Pancreas (tissue), 10 donors: ENCODE measurements around the gene CD63. TPM values are rescaled to one million over a fixed set of nuclear protein-coding genes. Genes with fewer than 3 reads are reported as not detected.

Experiments used
- ATAC-seq, 4 donors: fragments of 200-7000 bp; cut with Tn5 transposase; one replicate each; pipeline versions ENCODE4 v1.8.0 to v1.9.1; 2020; ENCODE audit warnings: mild to moderate bottlenecking in 4 of 4, moderate library complexity in 4 of 4
- DNase-seq, 6 donors: peaks; one replicate each; pipeline ENCODE4 v3.0.0-alpha.2; 2020
- FAIRE-seq: peaks from 2 replicates; lab custom pipeline; 2012; peaks lifted over from hg19 to GRCh38; lab: Jason Lieb, UNC
- H3K27ac ChIP-seq, 4 donors: fragments of 200-600 bp; sonication (generic); 1 replicate in 3 of 4; 2 replicates in 1 of 4; pipeline versions ENCODE4 v1.5.0 to v1.8.0; 2020
- H3K27me3 ChIP-seq, 4 donors: fragments of 200-600 bp; one replicate each; pipeline ENCODE4 v1.8.0; 2021
- H3K36me3 ChIP-seq, 3 donors: fragments of 200-600 bp; sonication (generic) in 1 of 3; one replicate each; pipeline versions ENCODE4 v1.5.0 to v1.8.0; 2020 to 2021
- H3K4me1 ChIP-seq, 3 donors: fragments of 200-600 bp; one replicate each; pipeline ENCODE4 v1.8.0; 2021
- H3K4me3 ChIP-seq, 4 donors: fragments of 200-600 bp; sonication (generic) in 2 of 4; one replicate each; pipeline versions ENCODE4 v1.5.0 to v1.8.0; 2020 to 2021
- H3K9me3 ChIP-seq, 4 donors: fragments of 200-600 bp; one replicate each; pipeline ENCODE4 v1.8.0; 2021
- CTCF ChIP-seq, 4 donors: fragments of 200-600 bp; sonication (generic) in 3 of 4; IDR thresholded peaks; one replicate each; pipeline versions ENCODE4 v1.5.0 to v1.8.0; 2021; ENCODE audit warnings: antibody characterized with exemption in 4 of 4
- WGBS, 2 donors: extraction: QIAGEN DNeasy Blood & Tissue Kit; methylation state at CpG; one replicate each; pipeline ENCODE4 v1.1.7; 2013; 5-methylcytosine and 5-hydroxymethylcytosine counted together
- intact Hi-C, 3 donors: fragments of 100-400 bp; cut with DNase I; formaldehyde crosslinking; loops; one replicate each; pipeline versions ENCODE4 v1.11.1 to v1.14.2; 2022
- polyA plus RNA-seq, 2 donors: library from polyadenylated mRNA; stranded (reverse); fragments of 200-250 nt; gene quantifications; one replicate each; pipeline ENCODE4 v1.2.3, GENCODE V29; 2013
- total RNA-seq, 6 donors: library from RNA; stranded (reverse); fragmentation: NEBNext Ultra II Directional in 4 of 6; extraction: Animal tissue kit (Norgen Biotek cat#: 25700) in 4 of 6; gene quantifications; one replicate each; pipeline versions ENCODE4 v1.2.1 to v1.2.4, GENCODE V29; 2021 to 2023
- donor health status: healthy with polysubstance abuse.
- donor health status: DM: no; HTN: no; CAD: no; lungs with moderate emphysema.
- donor health status: DM: no; HTN: no; CAD: no.
- donor health status: control.
- donor health status: control.
- donor health status: Bipolar disorder and iron deficiency.
- donor health status: DM: yes; HTN: yes; CAD: no.
- donor health status: DM: no; HTN: no; CAD: no.
- donor health status: DM: no; HTN: no; CAD: no.
- donor health status: DM: yes; HTN: yes; CAD: no.

CD63 gene
- total and polyA plus RNA-seq, 8 donors = 433 to 717 (median 578) TPM

DNA sequence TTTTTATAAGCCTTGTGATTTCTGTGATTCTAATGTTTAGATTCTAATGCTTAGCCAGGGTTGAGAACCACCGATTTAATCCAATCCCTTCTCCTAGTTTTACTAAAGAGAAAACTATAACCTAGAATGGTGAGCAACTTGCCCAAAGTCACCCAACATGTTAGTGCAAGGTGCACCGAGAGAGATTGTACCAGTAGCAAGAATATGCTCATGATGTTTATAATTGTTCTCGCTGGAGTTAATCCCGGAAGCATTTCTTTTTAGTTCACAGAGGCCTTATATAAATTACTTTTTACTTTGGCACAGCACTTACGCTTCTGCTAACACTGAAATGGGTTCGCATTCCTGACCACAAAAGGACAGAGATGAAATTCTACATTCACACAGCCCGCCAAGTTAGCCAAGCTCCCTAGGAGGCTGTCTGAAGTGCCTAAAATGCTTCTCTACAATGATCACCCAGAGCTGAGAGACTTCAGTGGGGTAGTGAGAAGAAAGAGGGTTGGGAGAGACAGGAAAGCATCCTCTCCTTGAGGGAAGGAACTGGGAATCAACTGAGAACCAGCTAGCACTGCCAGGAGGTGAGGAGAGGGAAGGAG is 13.5 kb downstream of the CD63 start:
- H3K27ac ChIP-seq = peak overlapping the region; percentile 85 to 96 (median 90)
- no peaks in the 10 kb centered on the region for H3K36me3 ChIP-seq
- no peaks in the 10 kb centered on the region for H3K27me3 ChIP-seq
- FAIRE-seq = peak; percentile 5
- WGBS, 2 donors = 54 to 63% methylated on average over 7 of the region's 7 CpGs
- no peak for DNase-seq
- ATAC-seq = no peak
- intact Hi-C loops = no loop called here
- H3K9me3 ChIP-seq = no peaks in the 10 kb centered on the region
- peak overlapping the region; percentile 55 to 77 (median 66) for H3K4me3 ChIP-seq
- no peak for TF ChIP-seq CTCF (IDR thresholded peaks at IDR 0.05)
- H3K4me1 ChIP-seq = peaks cover 15 to 37% (median 25%) of the 10 kb centered on the region in 3 donors

- intact Hi-C loops = no loop called here
- peaks cover 14 to 26% (median 15%) of the 10 kb centered on the region in 3 donors for H3K4me1 ChIP-seq
- 40 to 56% methylated on average over 2 of the region's 2 CpGs for WGBS, 2 donors
- no peak overlapping the region for H3K4me3 ChIP-seq
- no peaks in the 10 kb centered on the region for H3K27me3 ChIP-seq
- no peak for TF ChIP-seq CTCF (IDR thresholded peaks at IDR 0.05)
- FAIRE-seq = no peak
- no peaks in the 10 kb centered on the region for H3K36me3 ChIP-seq
- ATAC-seq = no peak
- DNase-seq = no peak
- H3K9me3 ChIP-seq = no peaks in the 10 kb centered on the region
- H3K27ac ChIP-seq = no peak overlapping the region
Measured at GRCh38 chr12:55713721-55714120, 15.1 kb downstream of the CD63 start.

GRCh38 chr12:55712700-55713415 is 16.0 kb downstream of the CD63 start:
- Histone ChIP-seq H3K36me3 (no peaks in the 10 kb centered on the region), H3K27ac (no peak overlapping the region), H3K4me3 (no peak overlapping the region), H3K27me3 (no peaks in the 10 kb centered on the region), H3K4me1 (peaks cover 14 to 18% (median 15%) of the 10 kb centered on the region in 3 donors), H3K9me3 (no peaks in the 10 kb centered on the region)
- no peak for TF ChIP-seq CTCF (IDR thresholded peaks at IDR 0.05)
- 35 to 44% methylated on average over 1 of the region's 1 CpG for WGBS, 2 donors
- ATAC-seq (no peak), FAIRE-seq (no peak), DNase-seq (no peak)
- intact Hi-C loops = no loop called here

DNA sequence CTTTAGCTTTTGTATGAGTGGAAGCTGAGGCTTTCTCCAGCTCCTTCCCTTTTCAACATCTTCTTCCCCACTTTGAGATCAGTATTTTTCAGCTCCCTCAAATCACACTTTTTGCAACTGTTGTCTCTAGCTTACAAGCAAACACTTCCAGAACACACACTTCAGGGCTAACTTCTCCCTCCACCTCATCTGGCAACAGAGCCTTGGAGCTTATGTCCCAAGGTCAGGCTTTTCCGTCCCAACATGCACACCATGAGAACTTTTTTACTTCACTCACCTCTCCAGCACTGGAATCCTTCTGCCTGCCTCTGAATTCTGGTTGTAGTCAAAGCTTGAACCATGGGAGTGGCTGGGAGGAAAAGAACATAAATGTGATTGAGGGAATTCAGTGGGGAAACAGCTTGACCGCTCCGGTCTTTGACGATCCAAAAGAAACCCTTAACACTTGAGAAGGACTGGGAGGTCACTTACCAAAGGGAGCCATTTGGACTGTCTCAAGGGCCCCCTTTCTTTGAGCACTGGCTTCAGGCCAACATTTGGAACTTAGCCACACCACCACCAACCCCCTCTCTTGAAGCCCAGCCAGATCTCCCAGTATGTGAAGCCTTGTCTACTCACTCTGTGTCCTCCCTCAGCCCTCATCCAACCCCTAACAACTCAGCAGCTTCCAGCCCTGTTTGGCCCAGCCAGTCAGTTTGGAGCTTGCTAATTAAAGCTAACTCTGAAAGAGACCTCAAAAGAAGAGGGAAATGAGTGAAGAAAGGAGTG is 16.8 kb downstream of the CD63 start:
- ATAC-seq (no peak), FAIRE-seq (no peak), DNase-seq (no peak)
- Histone ChIP-seq H3K36me3 (no peaks in the 10 kb centered on the region), H3K4me3 (no peak overlapping the region), H3K4me1 (peaks cover 9 to 13% (median 13%) of the 10 kb centered on the region in 3 donors), H3K27ac (no peak overlapping the region), H3K27me3 (no peaks in the 10 kb centered on the region), H3K9me3 (no peaks in the 10 kb centered on the region)
- TF ChIP-seq CTCF (IDR thresholded peaks at IDR 0.05) = no peak
- 71 to 72% methylated on average over 4 of the region's 4 CpGs for WGBS, 2 donors
- intact Hi-C loops = no loop called here
